ENCODE results near the gene PLD5.
A peak's percentile ranks its signal among the peaks of the same experiment; 100 is the strongest.

PLD5 gene

GRCh38 chr1:242524571-242525359 is at the start of gene PLD5:
Gene PLD5 (minus strand): TSS chr1:242524697.
- no peak for DNase-seq

- DNase-seq: no peak
Measured at GRCh38 chr1:242569867-242570266, 45.4 kb upstream of the PLD5 start.

- no peak for DNase-seq
Measured at GRCh38 chr1:242568666-242569065, 44.2 kb upstream of the PLD5 start.

GRCh38 chr1:242567596-242567995 is 43.1 kb upstream of the PLD5 start:
- no peak for DNase-seq

GRCh38 chr1:242556759-242557158 is 32.3 kb upstream of the PLD5 start:
- no peak for DNase-seq

GRCh38 chr1:242556276-242556675 is 31.8 kb upstream of the PLD5 start:
- DNase-seq: no peak

- no peak for DNase-seq
Measured at GRCh38 chr1:242554577-242554976, 30.1 kb upstream of the PLD5 start.

- no peak for DNase-seq
Measured at GRCh38 chr1:242546849-242547729, 22.6 kb upstream of the PLD5 start.

GRCh38 chr1:242546441-242546840 is 21.9 kb upstream of the PLD5 start:
- DNase-seq: no peak

GRCh38 chr1:242544071-242544470 is 19.6 kb upstream of the PLD5 start:
- DNase-seq: no peak

GRCh38 chr1:242542271-242542670 is 17.8 kb upstream of the PLD5 start:
- no peak for DNase-seq

GRCh38 chr1:242535986-242536385 is 11.5 kb upstream of the PLD5 start:
- no peak for DNase-seq

- no peak for DNase-seq
Measured at GRCh38 chr1:242534753-242535152, 10.3 kb upstream of the PLD5 start.

GRCh38 chr1:242530761-242531160 is 6.3 kb upstream of the PLD5 start:
- DNase-seq: no peak

- DNase-seq: no peak
Measured at GRCh38 chr1:242525769-242526168, 1.3 kb upstream of the PLD5 start.

GRCh38 chr1:242525360-242525722 is 844 bp upstream of the PLD5 start:
- DNase-seq: no peak

GRCh38 chr1:242523719-242524570 is 552 bp downstream of the PLD5 start:
- DNase-seq: peak; percentile 41

- DNase-seq: no peak
Measured at GRCh38 chr1:242522996-242523718, 1.3 kb downstream of the PLD5 start.

- no peak for DNase-seq
Measured at GRCh38 chr1:242522304-242522945, 2.1 kb downstream of the PLD5 start.

GRCh38 chr1:242515555-242515954 is 8.9 kb downstream of the PLD5 start:
- DNase-seq: no peak

- DNase-seq: no peak
Measured at GRCh38 chr1:242506724-242507123, 17.8 kb downstream of the PLD5 start.

GRCh38 chr1:242489545-242489944 is 35.0 kb downstream of the PLD5 start:
- DNase-seq: no peak

Data from GOT3 (cell line).